GM19043 (cell line): ENCODE results near the gene DPH6.
"Not testable (repeated sequence)": the region's sequence is repeated elsewhere in the genome, so short reads cannot be mapped to it uniquely, and the experiment has no call there.

Experiments used
- ATAC-seq: cut with Tn5 transposase; IDR thresholded peaks from one replicate; pipeline ENCODE4 v1.9.1; 2021; ENCODE audit warnings: low read depth; ENCODE audit not compliant: unreplicated experiment

Gene DPH6, protein sequence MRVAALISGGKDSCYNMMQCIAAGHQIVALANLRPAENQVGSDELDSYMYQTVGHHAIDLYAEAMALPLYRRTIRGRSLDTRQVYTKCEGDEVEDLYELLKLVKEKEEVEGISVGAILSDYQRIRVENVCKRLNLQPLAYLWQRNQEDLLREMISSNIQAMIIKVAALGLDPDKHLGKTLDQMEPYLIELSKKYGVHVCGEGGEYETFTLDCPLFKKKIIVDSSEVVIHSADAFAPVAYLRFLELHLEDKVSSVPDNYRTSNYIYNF

GRCh38 chr15:35545824-35546510 is at the start of gene DPH6:
Gene DPH6 (minus strand): TSS chr15:35546165. CDS start chr15:35546141, 24 bp downstream.
- ATAC-seq: peak; percentile 85

- no peak for ATAC-seq
These were observed 49.7 kb upstream of the DPH6 start for GRCh38 chr15:35595656-35596055.

GRCh38 chr15:35591987-35592386 is 46.0 kb upstream of the DPH6 start:
- ATAC-seq: not testable (repeated sequence)

DNA sequence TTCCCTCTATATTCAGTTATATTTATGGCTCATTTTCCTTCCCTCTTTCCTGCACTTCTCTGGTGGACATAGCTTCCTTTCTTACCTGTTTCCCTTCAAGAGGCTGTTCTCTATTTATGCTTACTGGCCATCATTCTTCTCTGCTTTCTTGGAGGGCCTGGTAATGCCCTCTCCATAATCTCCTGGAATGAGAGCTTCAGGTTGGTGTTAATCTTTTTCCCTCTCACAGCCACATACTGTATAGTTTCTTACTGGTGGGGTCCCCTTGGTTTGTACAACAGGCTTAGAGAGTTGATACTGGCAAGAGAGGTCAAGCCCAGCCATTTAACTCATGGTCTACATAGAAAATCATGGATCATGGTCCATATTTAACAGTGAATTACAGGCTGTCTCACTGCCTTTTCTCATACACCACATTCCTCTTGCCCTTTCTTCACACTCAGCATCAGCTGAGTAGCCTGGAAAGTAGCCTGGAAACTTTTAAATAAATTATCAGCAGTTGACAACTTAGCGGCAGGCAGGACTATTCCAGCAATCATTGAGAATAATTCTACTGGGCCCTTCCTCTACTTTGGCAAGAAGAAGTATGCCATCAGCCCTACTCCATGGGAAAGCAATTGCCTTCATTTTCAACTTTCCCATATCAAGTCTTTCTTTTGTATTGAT is 38.0 kb upstream of the DPH6 start:
- ATAC-seq: no peak

- ATAC-seq: no peak
These were observed 34.6 kb upstream of the DPH6 start for GRCh38 chr15:35580606-35581005.

GRCh38 chr15:35567392-35567791 is 21.4 kb upstream of the DPH6 start:
- ATAC-seq: no peak

- no peak for ATAC-seq
These were observed 21.0 kb upstream of the DPH6 start for GRCh38 chr15:35566991-35567390.

DNA sequence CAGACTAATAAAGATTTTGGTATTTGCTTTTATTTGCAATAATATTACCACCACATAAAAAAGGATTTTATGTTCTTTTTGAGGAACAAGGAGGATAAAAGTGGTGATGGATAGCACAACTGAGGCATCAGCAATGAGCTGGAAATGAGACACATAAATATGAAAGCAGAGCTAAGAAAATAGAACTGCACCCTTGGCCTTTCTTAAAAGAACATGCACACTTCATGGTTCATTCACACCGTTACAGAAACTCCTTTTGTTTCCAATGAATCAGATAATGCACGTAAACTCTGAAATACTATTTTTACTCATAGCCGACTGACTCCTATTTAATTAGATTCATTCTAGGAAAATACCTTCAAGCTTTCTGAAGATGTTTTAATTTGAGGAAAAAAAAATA is 19.9 kb upstream of the DPH6 start:
- no peak for ATAC-seq

DNA sequence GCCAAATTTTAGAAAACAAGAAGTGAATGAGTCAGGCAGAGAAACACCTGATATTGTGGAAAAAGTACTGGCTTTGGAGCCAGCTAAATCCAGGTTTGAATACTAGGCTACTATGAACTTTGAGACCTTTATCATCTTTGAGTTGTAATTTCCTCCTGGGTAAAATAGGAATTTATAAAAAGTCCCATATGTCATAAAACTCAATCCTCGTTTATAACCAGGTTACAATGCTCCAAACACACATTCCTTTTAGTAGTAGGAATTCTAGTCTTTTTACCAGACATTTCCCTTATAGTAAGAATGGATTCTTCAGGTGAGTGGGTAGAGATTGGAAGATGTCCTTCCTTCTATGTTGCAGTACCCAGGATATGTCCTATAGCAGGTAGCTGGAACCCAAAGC is 16.7 kb upstream of the DPH6 start:
- no peak for ATAC-seq

DNA sequence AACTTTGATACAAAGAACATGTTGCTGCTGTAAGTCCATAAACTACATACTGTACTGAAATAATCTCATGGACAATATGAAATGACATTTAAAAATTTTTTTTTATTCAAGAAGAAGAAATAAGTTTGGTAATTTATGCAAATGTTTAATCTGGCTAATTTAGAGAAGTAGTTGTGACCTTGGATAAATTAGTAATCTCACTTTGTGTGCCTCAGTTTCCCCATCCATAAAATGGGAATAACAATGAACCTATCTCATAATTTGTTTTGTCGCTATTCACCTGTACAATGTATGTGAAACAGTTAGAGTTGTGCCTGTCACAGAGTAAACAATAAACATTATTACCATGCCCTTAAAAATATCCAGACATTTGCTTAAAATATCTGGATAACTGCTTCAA is 15.3 kb upstream of the DPH6 start:
- no peak for ATAC-seq

DNA sequence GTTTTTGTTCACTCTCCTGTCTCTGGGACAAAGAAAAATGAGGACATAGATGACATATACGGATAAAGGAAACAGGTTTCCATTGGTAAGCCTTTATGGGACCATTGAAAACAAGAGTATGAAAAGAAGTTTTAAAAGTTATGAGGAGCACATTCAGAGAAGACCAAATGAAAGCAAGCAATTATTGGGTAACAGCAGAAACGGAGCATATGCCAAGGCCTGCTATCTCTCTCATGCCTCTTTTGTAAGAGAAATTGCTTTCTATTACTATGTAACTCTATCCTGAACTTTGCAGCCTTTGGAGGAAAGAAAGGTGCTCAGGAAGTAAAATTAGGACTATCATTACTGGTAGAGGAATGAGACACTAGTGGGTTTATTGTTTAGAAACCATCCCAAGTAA is 14.9 kb upstream of the DPH6 start:
- ATAC-seq: no peak

GRCh38 chr15:35560258-35560657 is 14.3 kb upstream of the DPH6 start:
- no peak for ATAC-seq

- ATAC-seq: no peak
These were observed 13.7 kb upstream of the DPH6 start for GRCh38 chr15:35559683-35560082.

DNA sequence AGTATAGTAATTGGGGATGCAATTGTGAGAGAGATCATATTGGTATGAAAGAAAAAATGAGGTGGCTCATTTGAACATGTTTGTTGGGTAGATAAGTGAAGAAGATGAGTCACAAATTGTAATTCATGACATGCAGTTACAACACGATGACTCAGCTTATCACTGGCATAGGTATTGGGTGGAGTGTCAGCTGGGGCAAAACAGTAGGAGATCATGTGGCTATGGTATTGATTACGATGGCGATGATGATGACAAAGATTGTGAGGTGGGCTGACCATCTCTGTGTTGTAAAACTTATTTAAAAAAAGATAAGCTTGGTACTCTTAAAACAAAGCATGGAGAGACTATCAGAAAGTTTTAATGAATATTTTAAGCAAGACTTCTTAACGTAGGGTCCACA is 11.6 kb upstream of the DPH6 start:
- ATAC-seq: no peak

GRCh38 chr15:35557012-35557411 is 11.0 kb upstream of the DPH6 start:
- ATAC-seq: no peak

DNA sequence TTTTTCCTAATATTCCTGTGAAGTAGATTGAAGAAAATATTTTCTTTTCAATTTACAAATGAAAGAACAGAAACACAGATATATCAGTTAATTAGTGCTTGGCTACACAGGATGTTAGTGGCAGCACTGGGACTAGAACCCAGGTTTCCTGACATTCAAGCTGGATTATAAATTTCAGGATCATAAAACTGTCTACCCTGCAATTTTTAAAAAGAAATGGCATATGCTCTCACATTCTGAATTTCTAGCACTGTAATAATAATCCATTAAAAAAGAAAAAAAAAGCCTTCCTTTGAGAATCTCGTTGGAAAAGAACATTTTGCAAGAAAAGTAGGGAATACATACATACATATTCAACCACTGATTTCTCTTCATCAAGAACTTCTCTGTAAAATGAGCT is 9.3 kb upstream of the DPH6 start:
- ATAC-seq: no peak

- ATAC-seq: no peak
These were observed 5.0 kb upstream of the DPH6 start for GRCh38 chr15:35550957-35551356.

DNA sequence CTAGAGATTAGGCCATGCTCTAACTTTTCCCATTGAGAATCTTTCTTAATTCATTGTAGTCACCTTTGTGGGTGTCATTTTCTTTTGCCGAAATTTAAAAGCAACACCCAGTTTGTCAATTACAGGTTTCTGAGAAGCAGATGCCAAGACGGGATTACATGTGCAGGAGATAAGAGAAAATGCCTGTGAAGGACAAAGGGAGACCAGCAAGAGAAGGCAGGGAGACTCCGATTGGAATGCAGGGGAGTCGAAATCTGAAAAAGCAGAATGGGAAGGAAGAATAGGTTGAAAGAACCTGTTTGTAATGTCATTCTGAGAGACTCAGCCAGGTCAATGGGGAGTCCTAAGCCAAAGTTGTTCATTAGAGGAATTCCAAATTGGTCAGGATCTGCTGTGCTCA is 3.6 kb upstream of the DPH6 start:
- no peak for ATAC-seq

DNA sequence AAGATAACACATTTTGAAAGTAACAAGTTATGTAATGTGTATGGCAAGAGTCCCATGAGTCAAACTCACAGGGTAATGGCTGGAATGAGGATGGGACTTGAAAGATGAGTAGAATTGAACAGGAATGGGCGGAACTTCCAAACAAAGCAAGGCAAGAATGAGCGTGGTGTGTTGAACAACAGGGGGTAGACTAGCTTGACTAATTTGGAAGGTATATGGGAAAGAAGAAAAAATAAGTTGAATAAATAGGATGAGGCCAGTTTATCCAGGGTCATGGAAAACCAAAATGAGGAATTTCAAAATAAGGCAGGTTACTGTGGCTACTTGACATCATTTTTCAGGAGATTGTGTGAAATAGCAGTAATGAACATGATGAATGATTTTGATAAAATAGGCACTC is 2.5 kb upstream of the DPH6 start:
- no peak for ATAC-seq

- no peak for ATAC-seq
These were observed 1.9 kb upstream of the DPH6 start for GRCh38 chr15:35547775-35548364.
